ENCODE results near the gene THAP12.
"Not testable (repeated sequence)": the region's sequence is repeated elsewhere in the genome, so short reads cannot be mapped to it uniquely, and the experiment has no call there.

THAP12 gene

DNA sequence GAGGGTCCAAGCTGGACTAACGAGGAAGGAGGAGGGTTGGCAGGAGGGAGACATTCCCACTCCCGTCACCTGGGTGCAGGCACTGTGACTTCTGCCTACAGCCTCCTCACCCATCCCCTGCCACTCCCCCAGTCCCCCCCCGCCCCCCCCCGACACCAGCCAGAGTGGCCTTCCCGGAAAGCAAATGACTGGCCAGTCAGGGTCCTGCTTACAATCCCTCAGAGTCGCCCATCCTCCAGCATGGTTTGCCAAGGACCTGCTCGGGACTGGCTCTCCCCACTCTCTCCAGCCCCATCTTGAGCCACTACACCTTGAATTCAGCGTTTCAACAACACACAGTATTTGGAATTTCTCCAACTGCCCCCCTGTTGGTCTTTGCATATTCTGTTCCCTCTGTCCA lies 59.6 kb downstream of the THAP12 start:
- no peaks in the 10 kb centered on the region for H3K36me3 ChIP-seq (ENCODE audit: control insufficient read depth, insufficient read depth, low read length)
- TF ChIP-seq, protein P1, sequence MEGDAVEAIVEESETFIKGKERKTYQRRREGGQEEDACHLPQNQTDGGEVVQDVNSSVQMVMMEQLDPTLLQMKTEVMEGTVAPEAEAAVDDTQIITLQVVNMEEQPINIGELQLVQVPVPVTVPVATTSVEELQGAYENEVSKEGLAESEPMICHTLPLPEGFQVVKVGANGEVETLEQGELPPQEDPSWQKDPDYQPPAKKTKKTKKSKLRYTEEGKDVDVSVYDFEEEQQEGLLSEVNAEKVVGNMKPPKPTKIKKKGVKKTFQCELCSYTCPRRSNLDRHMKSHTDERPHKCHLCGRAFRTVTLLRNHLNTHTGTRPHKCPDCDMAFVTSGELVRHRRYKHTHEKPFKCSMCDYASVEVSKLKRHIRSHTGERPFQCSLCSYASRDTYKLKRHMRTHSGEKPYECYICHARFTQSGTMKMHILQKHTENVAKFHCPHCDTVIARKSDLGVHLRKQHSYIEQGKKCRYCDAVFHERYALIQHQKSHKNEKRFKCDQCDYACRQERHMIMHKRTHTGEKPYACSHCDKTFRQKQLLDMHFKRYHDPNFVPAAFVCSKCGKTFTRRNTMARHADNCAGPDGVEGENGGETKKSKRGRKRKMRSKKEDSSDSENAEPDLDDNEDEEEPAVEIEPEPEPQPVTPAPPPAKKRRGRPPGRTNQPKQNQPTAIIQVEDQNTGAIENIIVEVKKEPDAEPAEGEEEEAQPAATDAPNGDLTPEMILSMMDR (IDR thresholded peaks at IDR 0.05; ENCODE audit: insufficient read depth, low read length, poor library complexity, severe bottlenecking): no peak
- no peak overlapping the region for H3K4me3 ChIP-seq (replicated peaks; ENCODE audit: low read depth, low read length)
- H3K27me3 ChIP-seq (replicated peaks; ENCODE audit: control insufficient read depth, insufficient read depth, low read length): no peaks in the 10 kb centered on the region; the same call in none of the 2 replicates
- no peak for DNase-seq (ENCODE audit: extremely low read depth, insufficient read length)

DNA sequence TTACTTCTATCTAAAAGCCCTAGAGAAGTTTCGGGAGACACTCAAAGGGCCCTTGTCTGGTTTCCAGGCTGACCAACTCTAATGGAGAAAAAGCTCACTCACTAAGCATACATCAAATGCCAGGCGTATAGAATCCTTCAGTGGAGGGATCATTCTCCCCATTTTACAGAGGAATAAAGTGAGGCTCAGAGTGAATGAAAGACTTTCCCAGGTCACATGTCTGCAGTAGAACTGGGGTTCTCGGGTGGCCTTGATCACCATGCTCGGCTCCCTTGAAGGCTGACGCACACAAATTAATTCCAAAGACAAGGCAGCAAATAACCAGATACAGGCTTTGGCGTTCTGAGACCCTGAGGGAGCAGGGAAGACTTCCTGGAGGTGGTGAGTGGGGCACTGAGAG lies 60.0 kb downstream of the THAP12 start:
- Histone ChIP-seq H3K36me3 (ENCODE audit: control insufficient read depth, insufficient read depth, low read length) (no peaks in the 10 kb centered on the region), H3K4me3 (replicated peaks; ENCODE audit: low read depth, low read length) (no peak overlapping the region), H3K27me3 (replicated peaks; ENCODE audit: control insufficient read depth, insufficient read depth, low read length) (no peaks in the 10 kb centered on the region; the same call in none of the 2 replicates)
- DNase-seq (ENCODE audit: extremely low read depth, insufficient read length): no peak
- TF ChIP-seq, protein P1 (IDR thresholded peaks at IDR 0.05; ENCODE audit: insufficient read depth, low read length, poor library complexity, severe bottlenecking): no peak

DNA sequence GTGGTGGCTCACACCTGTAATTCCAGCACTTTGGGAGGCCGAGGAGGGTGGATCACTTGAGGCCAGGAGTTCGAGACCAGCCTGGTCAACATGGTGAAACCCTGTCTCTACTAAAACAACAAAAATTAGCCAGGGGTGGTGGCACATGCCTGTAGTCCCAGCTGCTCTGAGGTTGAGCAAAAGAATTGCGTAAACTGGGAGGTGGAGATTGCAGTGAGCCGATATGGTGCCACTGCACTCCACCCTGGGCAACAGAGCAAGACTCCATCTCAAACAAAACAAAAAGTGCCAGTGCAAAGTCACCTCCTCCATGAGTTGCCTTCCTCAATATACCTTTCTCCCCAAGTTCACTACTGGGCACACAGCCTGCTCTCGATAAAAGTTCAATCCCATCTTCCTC lies 61.1 kb downstream of the THAP12 start:
- H3K36me3 ChIP-seq (ENCODE audit: control insufficient read depth, insufficient read depth, low read length); H3K27me3 ChIP-seq (replicated peaks; ENCODE audit: control insufficient read depth, insufficient read depth, low read length); DNase-seq (ENCODE audit: extremely low read depth, insufficient read length); H3K4me3 ChIP-seq (replicated peaks; ENCODE audit: low read depth, low read length): not testable (repeated sequence)

DNA sequence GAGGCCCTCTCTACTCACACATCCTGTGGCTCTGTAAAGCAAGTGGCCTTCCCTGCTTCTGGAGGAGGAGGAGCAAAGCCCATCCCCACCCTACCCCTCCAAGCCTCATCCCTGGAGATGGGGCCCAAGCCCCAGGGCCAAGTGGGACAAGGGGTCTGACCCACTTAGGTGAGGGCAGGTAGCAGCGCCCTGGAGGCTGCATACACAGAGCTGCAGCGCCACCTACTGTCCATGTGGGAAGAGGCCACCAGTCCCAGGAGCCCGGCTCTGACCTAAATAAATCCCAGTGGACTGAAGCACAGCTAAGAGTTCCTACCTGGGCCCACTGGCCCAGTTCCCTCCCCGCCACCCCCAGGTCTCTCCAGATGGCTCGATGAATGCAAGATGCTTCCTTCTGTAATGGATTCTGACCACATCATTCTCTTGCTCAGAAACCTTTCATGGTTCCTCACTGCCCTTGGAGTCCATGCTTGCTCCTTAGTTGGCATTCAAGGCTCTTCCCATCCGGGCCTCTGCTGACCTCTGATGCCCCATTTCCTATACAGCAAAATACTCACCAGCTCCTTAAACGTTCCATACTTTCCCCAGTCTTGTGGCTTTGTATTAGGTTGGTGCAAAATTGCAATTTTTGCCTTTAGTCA lies 62.1 kb downstream of the THAP12 start:
- Histone ChIP-seq H3K27me3 (replicated peaks; ENCODE audit: control insufficient read depth, insufficient read depth, low read length) (peaks cover 1% of the 10 kb centered on the region), H3K4me3 (replicated peaks; ENCODE audit: low read depth, low read length) (no peak overlapping the region), H3K36me3 (ENCODE audit: control insufficient read depth, insufficient read depth, low read length) (no peaks in the 10 kb centered on the region)
- TF ChIP-seq, protein P1 (IDR thresholded peaks at IDR 0.05; ENCODE audit: insufficient read depth, low read length, poor library complexity, severe bottlenecking): peak; percentile 95
- peak; percentile 67 for DNase-seq (ENCODE audit: extremely low read depth, insufficient read length)

DNA sequence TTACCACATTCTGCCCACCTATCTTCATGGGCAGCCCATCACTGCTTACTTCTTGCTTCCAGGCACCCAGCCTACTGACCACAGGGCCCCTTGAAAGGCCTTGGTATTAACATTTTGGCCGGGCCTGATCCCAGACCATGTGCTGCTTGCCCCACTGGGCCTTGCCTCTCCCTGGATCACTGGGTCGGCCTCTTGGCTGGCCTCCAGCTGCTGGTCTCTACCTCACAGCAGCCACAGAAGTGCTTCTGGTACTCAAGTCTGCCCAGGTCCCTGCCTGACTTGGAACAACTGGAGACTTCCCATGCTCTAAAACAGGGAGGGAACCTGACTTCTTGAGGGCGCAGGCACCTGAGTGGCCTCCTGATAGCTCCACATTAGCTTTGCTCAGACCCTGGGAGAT lies 63.6 kb downstream of the THAP12 start:
- TF ChIP-seq, protein P1 (IDR thresholded peaks at IDR 0.05; ENCODE audit: insufficient read depth, low read length, poor library complexity, severe bottlenecking): no peak
- DNase-seq (ENCODE audit: extremely low read depth, insufficient read length): no peak
- Histone ChIP-seq H3K36me3 (ENCODE audit: control insufficient read depth, insufficient read depth, low read length) (no peaks in the 10 kb centered on the region), H3K27me3 (replicated peaks; ENCODE audit: control insufficient read depth, insufficient read depth, low read length) (peaks cover 1% of the 10 kb centered on the region), H3K4me3 (replicated peaks; ENCODE audit: low read depth, low read length) (no peak overlapping the region)

DNA sequence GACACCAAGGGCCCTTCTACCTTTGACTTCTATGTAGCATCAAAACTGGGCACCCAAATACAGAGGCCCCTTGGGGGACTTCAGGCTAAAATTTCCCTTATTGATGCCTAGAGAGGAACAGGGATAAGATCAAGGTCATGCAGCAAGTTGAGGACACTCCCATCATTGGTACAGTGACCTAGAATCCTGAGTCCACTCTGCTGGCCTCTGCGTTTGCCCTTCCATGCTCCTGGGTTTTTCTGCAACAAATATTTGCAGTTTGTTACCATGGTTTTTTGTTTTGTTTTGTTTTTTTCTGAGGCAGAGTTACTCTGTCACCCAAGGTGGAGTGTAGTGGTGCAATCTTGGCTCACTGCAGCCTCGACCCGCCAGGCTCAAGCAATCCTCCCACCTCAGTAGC lies 64.2 kb downstream of the THAP12 start:
- Histone ChIP-seq H3K36me3 (ENCODE audit: control insufficient read depth, insufficient read depth, low read length) (no peaks in the 10 kb centered on the region), H3K4me3 (replicated peaks; ENCODE audit: low read depth, low read length) (no peak overlapping the region), H3K27me3 (replicated peaks; ENCODE audit: control insufficient read depth, insufficient read depth, low read length) (peaks cover 1% of the 10 kb centered on the region)
- DNase-seq (ENCODE audit: extremely low read depth, insufficient read length): no peak
- TF ChIP-seq, protein P1 (IDR thresholded peaks at IDR 0.05; ENCODE audit: insufficient read depth, low read length, poor library complexity, severe bottlenecking): no peak
